GM18907 (cell line): ENCODE measurements around the gene DAGLA.

Experiments used
- ATAC-seq: cut with Tn5 transposase; IDR thresholded peaks from one replicate; pipeline ENCODE4 v1.9.1; 2021; ENCODE audit warnings: mild to moderate bottlenecking, moderate library complexity; ENCODE audit not compliant: unreplicated experiment

DAGLA gene

GRCh38 chr11:61690706-61691379 lies 10.7 kb downstream of the DAGLA start:
- ATAC-seq, result no peak

GRCh38 chr11:61691380-61692156 lies 11.4 kb downstream of the DAGLA start:
- no peak for ATAC-seq

GRCh38 chr11:61693922-61694601 lies 13.9 kb downstream of the DAGLA start:
- no peak for ATAC-seq

GRCh38 chr11:61694602-61694939 lies 14.4 kb downstream of the DAGLA start:
- ATAC-seq, result no peak

- no peak for ATAC-seq
Measured at GRCh38 chr11:61694946-61695706, 14.9 kb downstream of the DAGLA start.

- peak; percentile 79 for ATAC-seq
Measured at GRCh38 chr11:61695917-61696316, 15.7 kb downstream of the DAGLA start.

- ATAC-seq, result no peak
Measured at GRCh38 chr11:61696602-61697001, 16.4 kb downstream of the DAGLA start.

- ATAC-seq, result no peak
Measured at GRCh38 chr11:61697078-61697502, 16.9 kb downstream of the DAGLA start.

- ATAC-seq, result no peak
Measured at GRCh38 chr11:61697764-61698163, 17.6 kb downstream of the DAGLA start.

- no peak for ATAC-seq
Measured at GRCh38 chr11:61698173-61698948, 18.2 kb downstream of the DAGLA start.

GRCh38 chr11:61699737-61700160 lies 19.6 kb downstream of the DAGLA start:
- ATAC-seq, result no peak

GRCh38 chr11:61700212-61700611 lies 20.0 kb downstream of the DAGLA start:
- ATAC-seq, result no peak

- no peak for ATAC-seq
Measured at GRCh38 chr11:61700720-61701119, 20.5 kb downstream of the DAGLA start.

- ATAC-seq, result no peak
Measured at GRCh38 chr11:61701242-61701886, 21.2 kb downstream of the DAGLA start.

GRCh38 chr11:61702701-61703312 lies 22.6 kb downstream of the DAGLA start:
- ATAC-seq, result no peak

GRCh38 chr11:61704838-61705237 lies 24.6 kb downstream of the DAGLA start:
- no peak for ATAC-seq

- ATAC-seq, result no peak
Measured at GRCh38 chr11:61706452-61707400, 26.5 kb downstream of the DAGLA start.

GRCh38 chr11:61707574-61707973 lies 27.4 kb downstream of the DAGLA start:
- no peak for ATAC-seq
